GM18499 (cell line): ENCODE results near the gene ZNF394.

Experiments used
- ATAC-seq: cut with Tn5 transposase; IDR thresholded peaks from one replicate; pipeline ENCODE4 v1.9.1; 2021; ENCODE audit warnings: moderate number of reproducible peaks; ENCODE audit not compliant: insufficient read depth, unreplicated experiment

ZNF394 gene

DNA sequence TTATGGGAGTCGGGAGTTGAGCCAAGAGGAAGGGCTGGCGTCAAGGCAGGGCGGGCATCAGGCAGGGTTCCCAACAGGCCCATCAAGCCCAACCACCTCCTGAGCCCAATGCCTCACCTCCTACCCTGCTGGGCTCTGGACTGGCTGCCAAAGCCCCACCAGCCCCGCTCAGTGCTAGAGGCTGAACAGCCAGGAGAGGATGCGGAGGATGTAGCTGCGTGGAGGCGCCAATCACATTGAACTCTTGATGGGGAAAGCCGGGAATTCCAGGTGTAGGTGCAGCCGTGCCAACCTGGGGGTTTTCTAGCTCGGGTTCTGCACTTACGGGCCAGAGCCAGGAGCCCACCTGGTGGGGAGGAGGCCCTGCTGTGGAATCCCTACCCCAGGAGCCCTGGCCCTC is 47.0 kb downstream of the ZNF394 start:
- ATAC-seq: no peak

- no peak for ATAC-seq
These were observed 47.5 kb downstream of the ZNF394 start for GRCh38 chr7:99452541-99452940.

- no peak for ATAC-seq
These were observed 48.1 kb downstream of the ZNF394 start for GRCh38 chr7:99451936-99452335.

GRCh38 chr7:99449326-99449725 is 50.8 kb downstream of the ZNF394 start:
- ATAC-seq: no peak

DNA sequence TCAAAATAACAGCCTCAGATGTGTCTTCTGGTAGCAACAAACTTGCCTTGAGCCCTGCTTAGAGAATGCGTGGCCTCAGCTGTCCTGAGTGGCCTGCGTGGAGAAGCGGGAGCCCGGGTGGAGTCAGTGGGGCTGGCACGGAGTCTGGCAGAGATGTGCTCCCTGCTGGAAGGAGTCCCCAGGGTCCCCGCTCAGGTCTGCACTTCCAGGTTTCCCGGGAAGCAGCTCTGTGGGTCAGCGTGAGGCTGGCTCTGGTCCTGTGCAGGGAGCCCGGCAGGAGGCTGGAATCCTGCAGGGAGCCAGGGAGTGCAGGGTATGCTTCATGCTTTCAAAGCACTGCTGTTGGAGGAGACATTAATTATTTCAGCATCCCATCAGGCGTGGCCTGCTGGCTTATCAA is 51.2 kb downstream of the ZNF394 start:
- no peak for ATAC-seq

GRCh38 chr7:99447943-99448342 is 52.1 kb downstream of the ZNF394 start:
- no peak for ATAC-seq

- ATAC-seq: no peak
These were observed 54.0 kb downstream of the ZNF394 start for GRCh38 chr7:99446096-99446495.
